Measurements from ENCODE around the gene CACNG4. TPM values are rescaled to one million over a fixed set of nuclear protein-coding genes. Genes with fewer than 3 reads are reported as not detected.

The CACNG4 gene
- total and polyA plus RNA-seq, 2 experiments from 2014 or later: 1.6 to 4.1 TPM

GRCh38 chr17:66987059-66987616 lies 22.6 kb downstream of the CACNG4 start:
- Mint-ChIP-seq H3K9me3 (peaks cover under 1% of the 10 kb centered on the region; the same call in 1 of the 3 replicates), H3K27me3 (ENCODE audit: insufficient read depth, low read depth, poor library complexity) (peaks cover 8% of the 10 kb centered on the region), H3K27ac (no peak overlapping the region), H3K4me1 (peaks cover 7% of the 10 kb centered on the region), H3K36me3 (ENCODE audit: low read depth) (no peaks in the 10 kb centered on the region), H3K4me3 (no peak overlapping the region)
- Histone ChIP-seq H4K20me1 (replicated peaks; ENCODE audit: insufficient read depth) (no peaks in the 10 kb centered on the region), H3K9me2 (ENCODE audit: insufficient read depth) (no peaks in the 10 kb centered on the region), H3K36me3 (ENCODE audit: insufficient read depth) (no peaks in the 10 kb centered on the region), H3K79me2 (replicated peaks; ENCODE audit: insufficient read depth) (no peaks in the 10 kb centered on the region), H3K4me3 (no peak overlapping the region), H3K27ac (ENCODE audit: low read depth) (no peak overlapping the region), H3K4me2 (no peak overlapping the region), H3F3A (replicated peaks; ENCODE audit: low read depth) (no peaks in the 10 kb centered on the region), H3K27me3 (ENCODE audit: insufficient read depth) (no peaks in the 10 kb centered on the region), H3K4me1 (ENCODE audit: insufficient read depth) (no peaks in the 10 kb centered on the region), H2AFZ (no peak overlapping the region)
- ATAC-seq (no peak), DNase-seq (ENCODE audit: low spot score) (no peak)
- TF ChIP-seq NANOG (IDR thresholded peaks at IDR 0.05; ENCODE audit: borderline replicate concordance): no peak
- TF ChIP-seq POLR2AphosphoS5 (IDR thresholded peaks at IDR 0.05; ENCODE audit: low read depth): no peak
- no peak for TF ChIP-seq ZNF114 (CRISPR knock-in tag; IDR thresholded peaks at IDR 0.05)
- TF ChIP-seq ZNF331 (CRISPR knock-in tag; IDR thresholded peaks at IDR 0.05; ENCODE audit: low read depth): no peak
- TF ChIP-seq ETS1 (IDR thresholded peaks at IDR 0.05): no peak
- TF ChIP-seq, protein P1, sequence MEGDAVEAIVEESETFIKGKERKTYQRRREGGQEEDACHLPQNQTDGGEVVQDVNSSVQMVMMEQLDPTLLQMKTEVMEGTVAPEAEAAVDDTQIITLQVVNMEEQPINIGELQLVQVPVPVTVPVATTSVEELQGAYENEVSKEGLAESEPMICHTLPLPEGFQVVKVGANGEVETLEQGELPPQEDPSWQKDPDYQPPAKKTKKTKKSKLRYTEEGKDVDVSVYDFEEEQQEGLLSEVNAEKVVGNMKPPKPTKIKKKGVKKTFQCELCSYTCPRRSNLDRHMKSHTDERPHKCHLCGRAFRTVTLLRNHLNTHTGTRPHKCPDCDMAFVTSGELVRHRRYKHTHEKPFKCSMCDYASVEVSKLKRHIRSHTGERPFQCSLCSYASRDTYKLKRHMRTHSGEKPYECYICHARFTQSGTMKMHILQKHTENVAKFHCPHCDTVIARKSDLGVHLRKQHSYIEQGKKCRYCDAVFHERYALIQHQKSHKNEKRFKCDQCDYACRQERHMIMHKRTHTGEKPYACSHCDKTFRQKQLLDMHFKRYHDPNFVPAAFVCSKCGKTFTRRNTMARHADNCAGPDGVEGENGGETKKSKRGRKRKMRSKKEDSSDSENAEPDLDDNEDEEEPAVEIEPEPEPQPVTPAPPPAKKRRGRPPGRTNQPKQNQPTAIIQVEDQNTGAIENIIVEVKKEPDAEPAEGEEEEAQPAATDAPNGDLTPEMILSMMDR (conservative IDR thresholded peaks at IDR 0.05; ENCODE audit: low read depth in 2 of 2): no peak
- TF ChIP-seq EZH2phosphoT487 (IDR thresholded peaks at IDR 0.05; ENCODE audit: unreplicated experiment): no peak
- no peak for TF ChIP-seq JUNB (IDR thresholded peaks at IDR 0.05; ENCODE audit: unreplicated experiment)
- no peak for TF ChIP-seq STAT1 (IDR thresholded peaks at IDR 0.05; ENCODE audit: unreplicated experiment)
- TF ChIP-seq, protein P2, sequence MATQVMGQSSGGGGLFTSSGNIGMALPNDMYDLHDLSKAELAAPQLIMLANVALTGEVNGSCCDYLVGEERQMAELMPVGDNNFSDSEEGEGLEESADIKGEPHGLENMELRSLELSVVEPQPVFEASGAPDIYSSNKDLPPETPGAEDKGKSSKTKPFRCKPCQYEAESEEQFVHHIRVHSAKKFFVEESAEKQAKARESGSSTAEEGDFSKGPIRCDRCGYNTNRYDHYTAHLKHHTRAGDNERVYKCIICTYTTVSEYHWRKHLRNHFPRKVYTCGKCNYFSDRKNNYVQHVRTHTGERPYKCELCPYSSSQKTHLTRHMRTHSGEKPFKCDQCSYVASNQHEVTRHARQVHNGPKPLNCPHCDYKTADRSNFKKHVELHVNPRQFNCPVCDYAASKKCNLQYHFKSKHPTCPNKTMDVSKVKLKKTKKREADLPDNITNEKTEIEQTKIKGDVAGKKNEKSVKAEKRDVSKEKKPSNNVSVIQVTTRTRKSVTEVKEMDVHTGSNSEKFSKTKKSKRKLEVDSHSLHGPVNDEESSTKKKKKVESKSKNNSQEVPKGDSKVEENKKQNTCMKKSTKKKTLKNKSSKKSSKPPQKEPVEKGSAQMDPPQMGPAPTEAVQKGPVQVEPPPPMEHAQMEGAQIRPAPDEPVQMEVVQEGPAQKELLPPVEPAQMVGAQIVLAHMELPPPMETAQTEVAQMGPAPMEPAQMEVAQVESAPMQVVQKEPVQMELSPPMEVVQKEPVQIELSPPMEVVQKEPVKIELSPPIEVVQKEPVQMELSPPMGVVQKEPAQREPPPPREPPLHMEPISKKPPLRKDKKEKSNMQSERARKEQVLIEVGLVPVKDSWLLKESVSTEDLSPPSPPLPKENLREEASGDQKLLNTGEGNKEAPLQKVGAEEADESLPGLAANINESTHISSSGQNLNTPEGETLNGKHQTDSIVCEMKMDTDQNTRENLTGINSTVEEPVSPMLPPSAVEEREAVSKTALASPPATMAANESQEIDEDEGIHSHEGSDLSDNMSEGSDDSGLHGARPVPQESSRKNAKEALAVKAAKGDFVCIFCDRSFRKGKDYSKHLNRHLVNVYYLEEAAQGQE (IDR thresholded peaks at IDR 0.05; ENCODE audit: unreplicated experiment): no peak
- TF ChIP-seq, protein P3, sequence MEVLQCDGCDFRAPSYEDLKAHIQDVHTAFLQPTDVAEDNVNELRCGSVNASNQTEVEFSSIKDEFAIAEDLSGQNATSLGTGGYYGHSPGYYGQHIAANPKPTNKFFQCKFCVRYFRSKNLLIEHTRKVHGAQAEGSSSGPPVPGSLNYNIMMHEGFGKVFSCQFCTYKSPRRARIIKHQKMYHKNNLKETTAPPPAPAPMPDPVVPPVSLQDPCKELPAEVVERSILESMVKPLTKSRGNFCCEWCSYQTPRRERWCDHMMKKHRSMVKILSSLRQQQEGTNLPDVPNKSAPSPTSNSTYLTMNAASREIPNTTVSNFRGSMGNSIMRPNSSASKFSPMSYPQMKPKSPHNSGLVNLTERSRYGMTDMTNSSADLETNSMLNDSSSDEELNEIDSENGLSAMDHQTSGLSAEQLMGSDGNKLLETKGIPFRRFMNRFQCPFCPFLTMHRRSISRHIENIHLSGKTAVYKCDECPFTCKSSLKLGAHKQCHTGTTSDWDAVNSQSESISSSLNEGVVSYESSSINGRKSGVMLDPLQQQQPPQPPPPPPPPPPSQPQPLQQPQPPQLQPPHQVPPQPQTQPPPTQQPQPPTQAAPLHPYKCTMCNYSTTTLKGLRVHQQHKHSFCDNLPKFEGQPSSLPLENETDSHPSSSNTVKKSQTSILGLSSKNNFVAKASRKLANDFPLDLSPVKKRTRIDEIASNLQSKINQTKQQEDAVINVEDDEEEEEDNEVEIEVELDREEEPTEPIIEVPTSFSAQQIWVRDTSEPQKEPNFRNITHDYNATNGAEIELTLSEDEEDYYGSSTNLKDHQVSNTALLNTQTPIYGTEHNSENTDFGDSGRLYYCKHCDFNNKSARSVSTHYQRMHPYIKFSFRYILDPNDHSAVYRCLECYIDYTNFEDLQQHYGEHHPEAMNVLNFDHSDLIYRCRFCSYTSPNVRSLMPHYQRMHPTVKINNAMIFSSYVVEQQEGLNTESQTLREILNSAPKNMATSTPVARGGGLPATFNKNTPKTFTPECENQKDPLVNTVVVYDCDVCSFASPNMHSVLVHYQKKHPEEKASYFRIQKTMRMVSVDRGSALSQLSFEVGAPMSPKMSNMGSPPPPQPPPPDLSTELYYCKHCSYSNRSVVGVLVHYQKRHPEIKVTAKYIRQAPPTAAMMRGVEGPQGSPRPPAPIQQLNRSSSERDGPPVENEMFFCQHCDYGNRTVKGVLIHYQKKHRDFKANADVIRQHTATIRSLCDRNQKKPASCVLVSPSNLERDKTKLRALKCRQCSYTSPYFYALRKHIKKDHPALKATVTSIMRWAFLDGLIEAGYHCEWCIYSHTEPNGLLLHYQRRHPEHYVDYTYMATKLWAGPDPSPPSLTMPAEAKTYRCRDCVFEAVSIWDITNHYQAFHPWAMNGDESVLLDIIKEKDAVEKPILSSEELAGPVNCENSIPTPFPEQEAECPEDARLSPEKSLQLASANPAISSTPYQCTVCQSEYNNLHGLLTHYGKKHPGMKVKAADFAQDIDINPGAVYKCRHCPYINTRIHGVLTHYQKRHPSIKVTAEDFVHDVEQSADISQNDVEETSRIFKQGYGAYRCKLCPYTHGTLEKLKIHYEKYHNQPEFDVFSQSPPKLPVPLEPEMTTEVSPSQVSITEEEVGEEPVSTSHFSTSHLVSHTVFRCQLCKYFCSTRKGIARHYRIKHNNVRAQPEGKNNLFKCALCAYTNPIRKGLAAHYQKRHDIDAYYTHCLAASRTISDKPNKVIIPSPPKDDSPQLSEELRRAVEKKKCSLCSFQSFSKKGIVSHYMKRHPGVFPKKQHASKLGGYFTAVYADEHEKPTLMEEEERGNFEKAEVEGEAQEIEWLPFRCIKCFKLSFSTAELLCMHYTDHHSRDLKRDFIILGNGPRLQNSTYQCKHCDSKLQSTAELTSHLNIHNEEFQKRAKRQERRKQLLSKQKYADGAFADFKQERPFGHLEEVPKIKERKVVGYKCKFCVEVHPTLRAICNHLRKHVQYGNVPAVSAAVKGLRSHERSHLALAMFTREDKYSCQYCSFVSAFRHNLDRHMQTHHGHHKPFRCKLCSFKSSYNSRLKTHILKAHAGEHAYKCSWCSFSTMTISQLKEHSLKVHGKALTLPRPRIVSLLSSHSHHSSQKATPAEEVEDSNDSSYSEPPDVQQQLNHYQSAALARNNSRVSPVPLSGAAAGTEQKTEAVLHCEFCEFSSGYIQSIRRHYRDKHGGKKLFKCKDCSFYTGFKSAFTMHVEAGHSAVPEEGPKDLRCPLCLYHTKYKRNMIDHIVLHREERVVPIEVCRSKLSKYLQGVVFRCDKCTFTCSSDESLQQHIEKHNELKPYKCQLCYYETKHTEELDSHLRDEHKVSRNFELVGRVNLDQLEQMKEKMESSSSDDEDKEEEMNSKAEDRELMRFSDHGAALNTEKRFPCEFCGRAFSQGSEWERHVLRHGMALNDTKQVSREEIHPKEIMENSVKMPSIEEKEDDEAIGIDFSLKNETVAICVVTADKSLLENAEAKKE (CRISPR knock-in tag; IDR thresholded peaks at IDR 0.05): no peak

Data from GM23338 (cell line).